Fibroblast of lung (primary cell): ENCODE measurements around the gene STK32C. TPM values are rescaled to one million over a fixed set of nuclear protein-coding genes. Genes with fewer than 3 reads are reported as not detected.
A peak's percentile ranks its signal among the peaks of the same experiment; 100 is the strongest.

ENCODE experiments used
- DNase-seq, 2 donors: peaks; one replicate each; pipeline versions ENCODE4 v3.0.0 to v3.0.0-alpha.2; 2010; ENCODE audit warnings: low read depth in 2 of 2
- H2AFZ ChIP-seq: 2 replicates; pipeline ENCODE4 v1.5.1; 2012; ENCODE audit warnings: low read length, control low read depth, inconsistent platforms
- H3K27ac ChIP-seq: 2 replicates; pipeline ENCODE4 v1.5.1; 2011; ENCODE audit warnings: low read length, control low read depth; ENCODE audit not compliant: insufficient read depth
- H3K27me3 ChIP-seq: 2 replicates; pipeline ENCODE4 v1.5.1; 2011; ENCODE audit warnings: mild to moderate bottlenecking, low read length; ENCODE audit not compliant: control insufficient read depth, insufficient read depth
- H3K36me3 ChIP-seq: 2 replicates; pipeline ENCODE4 v1.5.1; 2011; ENCODE audit warnings: low read length; ENCODE audit not compliant: control insufficient read depth, insufficient read depth
- H3K4me1 ChIP-seq: 2 replicates; pipeline ENCODE4 v1.5.1; 2011; ENCODE audit warnings: low read length; ENCODE audit not compliant: control insufficient read depth, insufficient read depth; ENCODE audit errors: extremely low read depth
- H3K4me2 ChIP-seq: 2 replicates; pipeline ENCODE4 v1.5.1; 2011; ENCODE audit warnings: low read length, control low read depth; ENCODE audit not compliant: insufficient read depth; ENCODE audit errors: extremely low read depth
- H3K4me3 ChIP-seq, 4 experiments: fragments of 200-600 bp in 1 of 4; sonication (generic) in 1 of 4; replicated peaks in 1 of 4; 2 replicates each; pipeline ENCODE4 v1.5.1; 2011 to 2016; ENCODE audit warnings: low read length in 4 of 4, low read depth in 3 of 4, mild to moderate bottlenecking in 3 of 4, control low read depth in 2 of 4, inconsistent platforms in 1 of 4, mixed read lengths in 1 of 4; ENCODE audit not compliant: insufficient read depth in 1 of 4; ENCODE audit errors: control extremely low read depth in 1 of 4
- H3K79me2 ChIP-seq: 2 replicates; pipeline ENCODE4 v1.5.1; 2012; ENCODE audit warnings: mild to moderate bottlenecking, low read length, inconsistent platforms; ENCODE audit not compliant: control insufficient read depth, insufficient read depth
- H3K9ac ChIP-seq: 2 replicates; pipeline ENCODE4 v1.5.1; 2011; ENCODE audit warnings: mild to moderate bottlenecking, low read length, control low read depth; ENCODE audit not compliant: insufficient read depth
- H3K9me3 ChIP-seq: 2 replicates; pipeline ENCODE4 v1.5.1; 2012; ENCODE audit warnings: low read depth, low read length; ENCODE audit not compliant: control insufficient read depth, insufficient read depth
- H4K20me1 ChIP-seq: 2 replicates; pipeline ENCODE4 v1.5.1; 2011; ENCODE audit warnings: low read length; ENCODE audit not compliant: control insufficient read depth, insufficient read depth; ENCODE audit errors: extremely low read depth
- EZH2 ChIP-seq: IDR thresholded peaks from 2 replicates; pipeline ENCODE4 v1.5.1; 2012; ENCODE audit warnings: low read length, control low read depth, mild to moderate bottlenecking; ENCODE audit errors: missing control alignments
- polyA plus RNA-seq, 2 donors: library from polyadenylated mRNA; depleted of rRNA in 1 of 2; stranded (reverse) in 1 of 2; unstranded in 1 of 2; fragments of >200 nt; gene quantifications; 2 replicates each; pipeline ENCODE4 v1.2.1, GENCODE V29; 2011 to 2012; ENCODE audit warnings: missing spikeins in 1 of 2
- total RNA-seq: library from RNA; depleted of rRNA; stranded (reverse); fragments of >200 nt; gene quantifications from 2 replicates; pipeline ENCODE4 v1.2.1, GENCODE V29; 2014
- TF ChIP-seq, protein P1 (sequence below), 2 donors: IDR thresholded peaks in 1 of 2; conservative IDR thresholded peaks in 1 of 2; 1 replicate in 1 of 2; 2 replicates in 1 of 2; pipeline ENCODE4 v1.5.1; 2011 to 2012; ENCODE audit warnings: low read length in 2 of 2, control low read depth in 1 of 2, inconsistent platforms in 1 of 2, low read depth in 1 of 2, mild to moderate bottlenecking in 1 of 2

STK32C gene
- total and polyA plus RNA-seq, 2 donors (not counting 1 experiment from before 2014, with no cell fraction given) = 4.4 to 21.5 TPM

DNA sequence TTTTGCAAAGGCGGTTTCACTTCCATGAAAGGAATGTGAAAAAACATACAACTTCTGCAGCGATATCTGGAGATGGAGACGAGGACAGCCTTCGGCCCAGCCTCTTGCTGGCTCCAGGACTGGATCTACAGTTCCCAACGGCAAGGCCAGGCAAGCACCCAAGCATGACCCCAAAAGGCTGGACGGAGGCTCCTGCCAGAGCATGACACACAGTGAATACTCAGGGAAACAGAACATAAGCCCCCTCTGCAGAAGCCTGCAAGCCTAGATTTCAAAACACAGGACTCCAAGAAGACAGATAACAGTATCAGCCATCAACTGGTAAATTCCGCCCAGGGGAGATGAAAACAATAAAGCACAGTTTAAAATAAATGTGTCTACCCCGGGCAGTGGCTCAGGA lies 21.0 kb upstream of the STK32C start:
- DNase-seq = no peak
- Histone ChIP-seq H3K79me2 (peaks cover 49% of the 10 kb centered on the region), H3K4me3 (no peak overlapping the region)

GRCh38 chr10:132328106-132328505 lies 20.4 kb upstream of the STK32C start:
- H3K4me2 ChIP-seq = no peak overlapping the region
- H3K4me1 ChIP-seq = peaks cover 2% of the 10 kb centered on the region
- H3K4me3 ChIP-seq = no peak overlapping the region
- H3K9ac ChIP-seq = no peak overlapping the region
- H3K36me3 ChIP-seq = peaks cover 6% of the 10 kb centered on the region
- H3K9me3 ChIP-seq = no peaks in the 10 kb centered on the region
- H2AFZ ChIP-seq = no peak overlapping the region
- no peak for DNase-seq
- H4K20me1 ChIP-seq = no peaks in the 10 kb centered on the region
- no peaks in the 10 kb centered on the region for H3K27me3 ChIP-seq
- H3K27ac ChIP-seq = no peak overlapping the region
- TF ChIP-seq, protein P1, sequence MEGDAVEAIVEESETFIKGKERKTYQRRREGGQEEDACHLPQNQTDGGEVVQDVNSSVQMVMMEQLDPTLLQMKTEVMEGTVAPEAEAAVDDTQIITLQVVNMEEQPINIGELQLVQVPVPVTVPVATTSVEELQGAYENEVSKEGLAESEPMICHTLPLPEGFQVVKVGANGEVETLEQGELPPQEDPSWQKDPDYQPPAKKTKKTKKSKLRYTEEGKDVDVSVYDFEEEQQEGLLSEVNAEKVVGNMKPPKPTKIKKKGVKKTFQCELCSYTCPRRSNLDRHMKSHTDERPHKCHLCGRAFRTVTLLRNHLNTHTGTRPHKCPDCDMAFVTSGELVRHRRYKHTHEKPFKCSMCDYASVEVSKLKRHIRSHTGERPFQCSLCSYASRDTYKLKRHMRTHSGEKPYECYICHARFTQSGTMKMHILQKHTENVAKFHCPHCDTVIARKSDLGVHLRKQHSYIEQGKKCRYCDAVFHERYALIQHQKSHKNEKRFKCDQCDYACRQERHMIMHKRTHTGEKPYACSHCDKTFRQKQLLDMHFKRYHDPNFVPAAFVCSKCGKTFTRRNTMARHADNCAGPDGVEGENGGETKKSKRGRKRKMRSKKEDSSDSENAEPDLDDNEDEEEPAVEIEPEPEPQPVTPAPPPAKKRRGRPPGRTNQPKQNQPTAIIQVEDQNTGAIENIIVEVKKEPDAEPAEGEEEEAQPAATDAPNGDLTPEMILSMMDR (conservative IDR thresholded peaks at IDR 0.05 in 1 of 2, IDR thresholded peaks at IDR 0.05 in 1 of 2; ENCODE audit: low read depth in 1 of 2, low read length in 2 of 2) = no peak
- no peak for TF ChIP-seq EZH2
- peaks cover 49% of the 10 kb centered on the region for H3K79me2 ChIP-seq

More for the DNA sequence above, 21.0 kb upstream of the STK32C start:
- Histone ChIP-seq H2AFZ (no peak overlapping the region), H3K27me3 (no peaks in the 10 kb centered on the region), H3K4me2 (peak overlapping the region; percentile 77), H4K20me1 (no peaks in the 10 kb centered on the region), H3K9ac (no peak overlapping the region), H3K4me1 (peaks cover 2% of the 10 kb centered on the region), H3K9me3 (no peaks in the 10 kb centered on the region), H3K36me3 (peaks cover 4% of the 10 kb centered on the region), H3K27ac (no peak overlapping the region)
- TF ChIP-seq, protein P1 (conservative IDR thresholded peaks at IDR 0.05 in 1 of 2, IDR thresholded peaks at IDR 0.05 in 1 of 2; ENCODE audit: low read depth in 1 of 2, low read length in 2 of 2) = no peak
- TF ChIP-seq EZH2 = no peak

- H3K79me2 ChIP-seq = peaks cover 49% of the 10 kb centered on the region
Observed at GRCh38 chr10:132326925-132327324, 19.2 kb upstream of the STK32C start.

More at GRCh38 chr10:132326925-132327324, 19.2 kb upstream of the STK32C start:
- Histone ChIP-seq H3K4me3 (no peak overlapping the region), H3K9me3 (no peaks in the 10 kb centered on the region), H2AFZ (no peak overlapping the region), H3K4me2 (no peak overlapping the region), H3K9ac (no peak overlapping the region), H3K4me1 (peaks cover 2% of the 10 kb centered on the region), H3K27me3 (no peaks in the 10 kb centered on the region), H3K27ac (no peak overlapping the region), H4K20me1 (no peaks in the 10 kb centered on the region), H3K36me3 (peaks cover 6% of the 10 kb centered on the region)
- TF ChIP-seq EZH2 = no peak
- TF ChIP-seq, protein P1 (conservative IDR thresholded peaks at IDR 0.05 in 1 of 2, IDR thresholded peaks at IDR 0.05 in 1 of 2; ENCODE audit: low read depth in 1 of 2, low read length in 2 of 2) = no peak
- DNase-seq = no peak
